Stomach (tissue), 9 donors: Measurements from ENCODE around the gene SULT2A1. TPM values are rescaled to one million over a fixed set of nuclear protein-coding genes. Genes with fewer than 3 reads are reported as not detected.
"Not testable (repeated sequence)": the region's sequence is repeated elsewhere in the genome, so short reads cannot be mapped to it uniquely, and the experiment has no call there.

Experiments
- DNase-seq, 2 donors: peaks; one replicate each; pipeline versions ENCODE4 v3.0.0 to v3.0.0-alpha.2; 2013 to 2019
- H3K27ac ChIP-seq, 5 donors: fragments of 200-600 bp in 4 of 5; sonication (generic) in 4 of 5; one replicate each; pipeline ENCODE4 v1.5.1; 2013 to 2019; ENCODE audit warnings: mild to moderate bottlenecking in 1 of 5, moderate library complexity in 1 of 5
- H3K27me3 ChIP-seq, 3 donors: fragments of 200-600 bp; sonication (generic); one replicate each; pipeline ENCODE4 v1.5.1; 2017 to 2019; ENCODE audit warnings: mixed run types in 1 of 3
- H3K36me3 ChIP-seq, 4 donors: fragments of 200-600 bp; sonication (generic); 1 replicate in 3 of 4; 2 replicates in 1 of 4; pipeline ENCODE4 v1.5.1; 2016 to 2019
- H3K4me1 ChIP-seq, 4 donors: fragments of 200-600 bp; sonication (generic); one replicate each; pipeline ENCODE4 v1.5.1; 2016 to 2019
- H3K4me3 ChIP-seq, 4 donors: fragments of 200-600 bp; sonication (generic) in 3 of 4; one replicate each; pipeline ENCODE4 v1.5.1; 2016 to 2019; ENCODE audit warnings: mild to moderate bottlenecking in 1 of 4
- H3K9me3 ChIP-seq, 4 donors: fragments of 200-600 bp; sonication (generic); one replicate each; pipeline ENCODE4 v1.5.1; 2016 to 2019
- EP300 ChIP-seq: sonication (generic); formaldehyde crosslinking; IDR thresholded peaks from one replicate; pipeline ENCODE4 v1.6.1; 2017; ENCODE audit warnings: antibody characterized with exemption
- POLR2A ChIP-seq, 4 donors: fragments of 450-650 bp; IDR thresholded peaks; one replicate each; pipeline ENCODE4 v1.6.1; 2016; ENCODE audit warnings: antibody characterized with exemption in 4 of 4, control low read depth in 2 of 4, mild to moderate bottlenecking in 1 of 4, moderate library complexity in 1 of 4
- POLR2AphosphoS5 ChIP-seq, 3 donors: sonication (generic); formaldehyde crosslinking; IDR thresholded peaks; one replicate each; pipeline ENCODE4 v1.6.1; 2016; ENCODE audit warnings: antibody characterized with exemption in 3 of 3
- WGBS, 5 donors: extraction: QIAGEN DNeasy Blood & Tissue Kit in 3 of 5; methylation state at CpG; one replicate each; pipeline versions ENCODE4 v1.1.5 to v1.1.7; 2013 to 2018; 5-methylcytosine and 5-hydroxymethylcytosine counted together
- intact Hi-C: fragments of 100-400 bp; cut with DNase I; formaldehyde crosslinking; loops from one replicate; pipeline ENCODE4 v1.15.1; 2023; ENCODE audit warnings: low total_unique reads
- polyA plus RNA-seq, 3 donors: library from polyadenylated mRNA; stranded (reverse); fragments of 200-250 nt; gene quantifications; one replicate each; pipeline ENCODE4 v1.2.3, GENCODE V29; 2013
- total RNA-seq, 5 donors: library from RNA; depleted of rRNA; stranded (reverse); fragments of >200 nt; gene quantifications; one replicate each; pipeline versions ENCODE4 v1.1.0 to v1.2.3, GENCODE V29; 2014 to 2016
- TF ChIP-seq, protein P1 (sequence below), 7 experiments: fragments of 450-650 bp in 4 of 7; fragments of 200-600 bp in 3 of 7; sonication (generic) in 3 of 7; IDR thresholded peaks; one replicate each; pipeline ENCODE4 v1.5.1; 2016 to 2019; ENCODE audit warnings: antibody characterized with exemption in 7 of 7, control low read depth in 2 of 7, mild to moderate bottlenecking in 1 of 7
- donor health status: healthy with polysubstance abuse.
- donor health status: Bipolar disorder and iron deficiency.
- donor health status: healthy.

The SULT2A1 gene
- total and polyA plus RNA-seq, 8 donors, result 0.48 to 16.5 (median 8.5) TPM; not detected in 3

DNA sequence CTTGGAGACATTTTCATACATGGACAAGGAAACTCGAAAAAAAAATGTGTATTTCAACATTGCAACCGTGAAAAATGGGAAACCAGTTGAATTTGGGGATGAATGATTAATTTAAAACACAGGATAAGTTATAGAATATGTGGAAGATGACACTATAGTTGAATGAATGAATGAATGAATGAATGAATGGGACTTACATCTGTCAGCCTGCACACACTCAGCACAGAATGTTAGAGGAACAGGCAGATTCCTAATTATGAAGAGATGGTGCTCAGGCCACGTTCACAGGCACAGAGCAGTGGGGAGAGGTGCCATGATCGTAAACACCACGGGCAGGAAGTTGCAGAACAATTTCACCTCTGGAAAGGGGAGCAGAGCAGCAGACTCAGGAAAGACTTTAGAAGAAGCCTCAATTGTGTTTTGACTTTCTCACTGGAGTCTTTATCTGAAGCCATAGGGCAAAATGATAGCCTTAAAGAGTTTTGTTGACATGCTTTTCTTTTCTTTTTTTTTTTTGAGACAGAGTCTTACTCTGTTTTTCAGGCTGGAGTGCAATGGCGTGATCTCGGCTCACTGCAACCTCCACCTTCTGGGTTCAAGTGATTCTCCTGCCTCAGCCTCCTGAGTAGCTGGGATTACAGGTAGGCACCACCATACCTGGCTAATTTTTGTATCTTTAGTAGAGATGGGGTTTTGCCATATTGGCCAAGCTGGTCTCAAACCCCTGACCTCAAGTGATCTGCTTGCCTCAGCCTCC is 4.9 kb upstream of the SULT2A1 start:
- Histone ChIP-seq H3K9me3 (peaks cover 0 to 10% (median 2%) of the 10 kb centered on the region in 4 donors), H3K4me3 (no peak overlapping the region), H3K36me3 (no peaks in the 10 kb centered on the region), H3K27me3 (peaks cover 0 to 2% (median 2%) of the 10 kb centered on the region in 3 donors), H3K27ac (peak overlapping the region in 3 of 5 donors; percentile 20 to 50 (median 42)), H3K4me1 (peaks cover 0 to 14% (median 3%) of the 10 kb centered on the region in 4 donors)
- no peak for DNase-seq
- intact Hi-C loops, result no loop called here
- TF ChIP-seq, protein P1, sequence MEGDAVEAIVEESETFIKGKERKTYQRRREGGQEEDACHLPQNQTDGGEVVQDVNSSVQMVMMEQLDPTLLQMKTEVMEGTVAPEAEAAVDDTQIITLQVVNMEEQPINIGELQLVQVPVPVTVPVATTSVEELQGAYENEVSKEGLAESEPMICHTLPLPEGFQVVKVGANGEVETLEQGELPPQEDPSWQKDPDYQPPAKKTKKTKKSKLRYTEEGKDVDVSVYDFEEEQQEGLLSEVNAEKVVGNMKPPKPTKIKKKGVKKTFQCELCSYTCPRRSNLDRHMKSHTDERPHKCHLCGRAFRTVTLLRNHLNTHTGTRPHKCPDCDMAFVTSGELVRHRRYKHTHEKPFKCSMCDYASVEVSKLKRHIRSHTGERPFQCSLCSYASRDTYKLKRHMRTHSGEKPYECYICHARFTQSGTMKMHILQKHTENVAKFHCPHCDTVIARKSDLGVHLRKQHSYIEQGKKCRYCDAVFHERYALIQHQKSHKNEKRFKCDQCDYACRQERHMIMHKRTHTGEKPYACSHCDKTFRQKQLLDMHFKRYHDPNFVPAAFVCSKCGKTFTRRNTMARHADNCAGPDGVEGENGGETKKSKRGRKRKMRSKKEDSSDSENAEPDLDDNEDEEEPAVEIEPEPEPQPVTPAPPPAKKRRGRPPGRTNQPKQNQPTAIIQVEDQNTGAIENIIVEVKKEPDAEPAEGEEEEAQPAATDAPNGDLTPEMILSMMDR (IDR thresholded peaks at IDR 0.05), result no peak
- TF ChIP-seq EP300 (no peak), POLR2AphosphoS5 (IDR thresholded peaks at IDR 0.05) (no peak)
- 52 to 65% (median 61%) methylated on average over 7 of the region's 7 CpGs for WGBS, 5 donors

DNA sequence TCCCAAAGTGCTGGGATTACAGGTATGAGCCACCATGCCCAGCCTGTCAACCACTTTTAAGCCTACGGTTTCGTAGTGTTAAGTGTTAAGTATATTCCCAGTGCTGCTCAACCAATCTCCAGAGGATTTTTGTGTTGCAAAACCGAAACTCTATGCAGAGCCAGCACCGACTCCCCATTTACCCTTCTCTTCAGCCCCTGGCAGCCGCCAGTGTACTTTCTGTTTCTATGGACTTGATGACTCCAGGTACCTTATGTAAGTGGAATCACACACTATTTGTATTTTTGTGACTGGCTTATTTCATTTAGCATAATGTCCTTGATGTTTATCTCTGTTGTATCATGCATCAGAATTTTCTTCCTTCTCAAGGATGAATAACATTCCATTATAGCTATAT is 1.1 kb downstream of the SULT2A1 start:
- no peak overlapping the region for H3K27ac ChIP-seq
- intact Hi-C loops, result no loop called here
- H3K36me3 ChIP-seq, result no peaks in the 10 kb centered on the region
- 70 to 84% (median 77%) methylated on average over 5 of the region's 5 CpGs for WGBS, 5 donors
- H3K4me1 ChIP-seq, result no peaks in the 10 kb centered on the region
- no peak overlapping the region for H3K4me3 ChIP-seq
- TF ChIP-seq, protein P1 (IDR thresholded peaks at IDR 0.05), result no peak
- TF ChIP-seq POLR2A (IDR thresholded peaks at IDR 0.05), result no peak
- TF ChIP-seq POLR2AphosphoS5 (IDR thresholded peaks at IDR 0.05), result no peak
- H3K9me3 ChIP-seq, result no peaks in the 10 kb centered on the region
- no peak for DNase-seq
- peaks cover 0 to 24% (median 3%) of the 10 kb centered on the region in 3 donors for H3K27me3 ChIP-seq

DNA sequence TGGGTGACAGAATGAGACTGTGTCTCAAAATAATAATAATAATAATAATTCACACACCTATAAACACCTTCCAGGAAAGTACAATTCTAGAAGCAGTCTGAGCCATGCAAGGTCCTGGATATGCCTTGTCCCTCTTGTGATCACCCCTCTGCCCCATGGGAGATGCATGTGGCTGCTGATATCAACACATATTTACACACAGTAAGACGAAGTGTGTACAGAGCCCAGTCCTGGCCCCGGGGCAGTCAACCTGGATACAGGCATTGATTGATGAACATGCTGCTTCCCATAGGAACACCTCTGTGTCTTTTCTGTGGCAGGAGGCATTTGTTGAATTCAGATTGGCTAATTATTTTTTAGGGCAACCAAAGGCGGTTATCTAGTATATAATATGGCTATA is 3.2 kb downstream of the SULT2A1 start:
- no peaks in the 10 kb centered on the region for H3K9me3 ChIP-seq
- WGBS, 5 donors, result 38 to 63% (median 46%) methylated on average over 3 of the region's 3 CpGs
- no peaks in the 10 kb centered on the region for H3K36me3 ChIP-seq
- no peak overlapping the region for H3K27ac ChIP-seq
- no peak overlapping the region for H3K4me3 ChIP-seq
- peaks cover 0 to 26% (median 3%) of the 10 kb centered on the region in 3 donors for H3K27me3 ChIP-seq
- no peaks in the 10 kb centered on the region for H3K4me1 ChIP-seq
- TF ChIP-seq, protein P1 (IDR thresholded peaks at IDR 0.05), result no peak
- no peak for TF ChIP-seq POLR2AphosphoS5 (IDR thresholded peaks at IDR 0.05)
- TF ChIP-seq EP300, result no peak
- no peak for TF ChIP-seq POLR2A (IDR thresholded peaks at IDR 0.05)
- DNase-seq, result no peak
- intact Hi-C loops, result no loop called here

DNA sequence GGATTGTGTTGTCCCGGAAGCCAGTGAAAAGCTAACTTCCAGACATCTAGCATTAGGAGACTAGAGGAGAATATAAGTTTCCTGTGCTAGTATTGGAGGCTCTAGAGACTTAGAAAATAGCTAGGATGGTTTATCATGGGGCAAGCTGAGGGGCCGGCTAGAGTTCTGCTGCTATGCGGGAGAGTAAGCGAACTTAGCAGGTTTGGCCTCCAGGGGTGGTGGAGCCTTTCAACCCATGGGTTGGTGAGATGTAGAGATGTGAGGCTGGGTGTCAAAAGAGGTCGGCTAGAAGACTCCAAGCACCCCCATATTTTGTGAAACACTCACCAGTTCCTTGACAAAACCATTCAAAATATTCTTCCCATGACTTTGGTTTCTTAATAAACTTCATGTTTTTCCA is 4.4 kb downstream of the SULT2A1 start:
- H3K27me3 ChIP-seq, result peaks cover 0 to 37% (median 3%) of the 10 kb centered on the region in 3 donors
- H3K4me3 ChIP-seq, result no peak overlapping the region
- 63 to 80% (median 73%) methylated on average over 5 of the region's 5 CpGs for WGBS, 5 donors
- no peaks in the 10 kb centered on the region for H3K4me1 ChIP-seq
- H3K36me3 ChIP-seq, result no peaks in the 10 kb centered on the region
- DNase-seq, result no peak
- intact Hi-C loops, result no loop called here
- H3K9me3 ChIP-seq, result no peaks in the 10 kb centered on the region
- TF ChIP-seq POLR2A (IDR thresholded peaks at IDR 0.05) (no peak), EP300 (no peak), POLR2AphosphoS5 (IDR thresholded peaks at IDR 0.05) (no peak)
- TF ChIP-seq, protein P1 (IDR thresholded peaks at IDR 0.05), result no peak
- no peak overlapping the region for H3K27ac ChIP-seq

DNA sequence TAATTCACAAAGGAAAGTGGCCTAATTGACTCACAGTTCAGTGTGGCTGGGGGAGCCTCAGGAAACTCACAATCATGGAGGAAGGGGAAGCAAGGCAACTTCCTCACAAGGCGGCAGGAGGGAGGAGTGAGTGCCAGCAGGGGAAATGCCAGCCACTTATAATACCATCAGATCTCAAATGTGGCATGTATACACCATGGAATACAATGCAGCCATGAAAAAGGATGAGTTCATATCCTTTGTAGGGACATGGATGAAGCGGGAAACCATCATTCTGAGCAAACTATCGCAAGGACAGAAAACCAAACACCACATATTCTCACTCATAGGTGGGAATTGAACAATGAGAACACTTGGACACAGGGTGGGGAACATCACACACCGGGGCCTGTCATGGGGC is 6.7 kb downstream of the SULT2A1 start:
- H3K4me3 ChIP-seq, intact Hi-C loops: not testable (repeated sequence)
- WGBS, 5 donors, result 52 to 67% (median 62%) methylated on average over 3 to 4 of the region's 4 CpGs

More for the DNA sequence above, 6.7 kb downstream of the SULT2A1 start:
- H3K27me3 ChIP-seq, result peaks cover 0 to 35% (median 0%) of the 10 kb centered on the region in 3 donors
- not testable (repeated sequence) for H3K27ac ChIP-seq, DNase-seq, H3K9me3 ChIP-seq, H3K4me1 ChIP-seq, H3K36me3 ChIP-seq
